B cell (primary cell): Measurements from ENCODE around the gene SHISAL2A.

Source experiments
- EZH2 ChIP-seq: IDR thresholded peaks from 2 replicates; pipeline ENCODE4 v1.6.1; 2012; ENCODE audit warnings: borderline replicate concordance, low read depth, mild to moderate bottlenecking, moderate library complexity, low read length; ENCODE audit not compliant: insufficient read depth, poor library complexity, severe bottlenecking
- TF ChIP-seq, protein P1 (sequence below): fragments of 200-600 bp; IDR thresholded peaks from one replicate; pipeline ENCODE4 v1.8.0; 2022; ENCODE audit warnings: antibody characterized with exemption, mild to moderate bottlenecking

DNA sequence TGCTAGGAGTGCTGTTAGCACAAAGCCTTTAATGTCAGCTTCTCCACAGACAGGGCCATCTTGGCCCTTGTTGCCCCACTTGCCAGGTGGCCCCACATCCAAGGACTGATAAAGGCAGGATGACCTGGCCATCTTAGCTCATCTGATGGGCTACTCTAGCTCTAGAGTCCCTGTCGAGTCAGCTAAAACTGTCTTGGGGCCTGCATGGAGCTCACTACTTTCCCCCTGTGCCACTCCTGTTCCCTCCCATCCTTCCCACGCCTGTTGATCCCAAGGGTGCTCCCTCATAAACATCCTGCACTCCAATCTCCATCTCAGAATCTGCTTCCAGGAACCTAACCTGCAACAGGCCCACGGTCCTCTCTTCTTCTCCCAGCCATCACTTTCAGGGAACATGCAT is 31.4 kb upstream of the SHISAL2A start:
- TF ChIP-seq, protein P1, sequence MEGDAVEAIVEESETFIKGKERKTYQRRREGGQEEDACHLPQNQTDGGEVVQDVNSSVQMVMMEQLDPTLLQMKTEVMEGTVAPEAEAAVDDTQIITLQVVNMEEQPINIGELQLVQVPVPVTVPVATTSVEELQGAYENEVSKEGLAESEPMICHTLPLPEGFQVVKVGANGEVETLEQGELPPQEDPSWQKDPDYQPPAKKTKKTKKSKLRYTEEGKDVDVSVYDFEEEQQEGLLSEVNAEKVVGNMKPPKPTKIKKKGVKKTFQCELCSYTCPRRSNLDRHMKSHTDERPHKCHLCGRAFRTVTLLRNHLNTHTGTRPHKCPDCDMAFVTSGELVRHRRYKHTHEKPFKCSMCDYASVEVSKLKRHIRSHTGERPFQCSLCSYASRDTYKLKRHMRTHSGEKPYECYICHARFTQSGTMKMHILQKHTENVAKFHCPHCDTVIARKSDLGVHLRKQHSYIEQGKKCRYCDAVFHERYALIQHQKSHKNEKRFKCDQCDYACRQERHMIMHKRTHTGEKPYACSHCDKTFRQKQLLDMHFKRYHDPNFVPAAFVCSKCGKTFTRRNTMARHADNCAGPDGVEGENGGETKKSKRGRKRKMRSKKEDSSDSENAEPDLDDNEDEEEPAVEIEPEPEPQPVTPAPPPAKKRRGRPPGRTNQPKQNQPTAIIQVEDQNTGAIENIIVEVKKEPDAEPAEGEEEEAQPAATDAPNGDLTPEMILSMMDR: no peak
- no peak for TF ChIP-seq EZH2
